ENCODE results near the gene DENND4B. TPM values are rescaled to one million over a fixed set of nuclear protein-coding genes. Genes with fewer than 3 reads are reported as not detected.

DENND4B gene
- total and polyA plus RNA-seq, 10 of the 15 experiments (the other 5 are each of a cell fraction or from before 2014, with no cell fraction given) = 12.0 to 74.8 (median 22.7) TPM

DNA sequence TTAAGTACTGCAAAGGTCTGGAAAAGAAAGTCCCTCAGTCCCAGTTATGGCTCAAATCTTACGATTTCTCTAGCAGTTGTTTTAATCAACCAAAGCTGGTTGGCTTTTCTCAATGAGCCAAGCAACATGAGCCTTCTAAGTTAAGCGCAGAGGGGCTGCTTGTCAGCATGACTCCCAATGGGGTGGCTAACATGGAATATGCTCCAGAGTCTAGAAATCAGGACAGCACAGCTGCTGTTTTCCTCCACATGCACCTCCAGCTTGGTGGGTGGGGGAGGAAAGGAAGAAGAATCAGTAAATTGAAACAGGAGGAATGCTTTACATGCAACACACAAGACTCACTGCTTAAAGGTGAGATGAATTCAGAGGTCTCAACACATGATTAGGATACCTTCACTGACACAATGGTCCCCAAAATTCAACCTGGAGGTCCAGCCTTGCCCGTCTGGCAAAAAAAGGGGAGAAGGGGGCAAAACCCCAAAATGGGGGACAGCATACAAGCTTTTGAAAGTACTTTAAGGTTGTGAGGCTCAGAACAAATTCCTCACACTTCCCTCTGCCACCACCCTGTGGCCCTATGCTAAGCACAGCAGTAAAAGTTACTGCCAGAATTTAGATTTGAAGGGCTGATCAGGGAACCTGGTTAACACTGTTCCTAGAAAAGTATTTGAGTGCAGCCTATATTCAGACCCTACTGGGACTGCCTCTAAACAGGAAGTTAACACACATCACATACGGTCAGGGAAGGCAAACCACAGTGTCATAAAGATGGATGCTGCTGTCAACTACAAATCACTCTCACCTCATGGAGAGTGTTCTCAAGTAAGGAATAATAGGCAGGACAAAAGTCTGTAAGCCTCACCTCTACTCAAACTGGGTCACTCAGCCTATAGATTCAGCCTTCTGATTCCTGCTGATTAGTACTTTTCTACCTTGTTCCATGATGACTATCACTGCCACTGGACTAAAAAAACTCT lies 26.4 kb downstream of the DENND4B start (continued):
- TF ChIP-seq, protein P1, sequence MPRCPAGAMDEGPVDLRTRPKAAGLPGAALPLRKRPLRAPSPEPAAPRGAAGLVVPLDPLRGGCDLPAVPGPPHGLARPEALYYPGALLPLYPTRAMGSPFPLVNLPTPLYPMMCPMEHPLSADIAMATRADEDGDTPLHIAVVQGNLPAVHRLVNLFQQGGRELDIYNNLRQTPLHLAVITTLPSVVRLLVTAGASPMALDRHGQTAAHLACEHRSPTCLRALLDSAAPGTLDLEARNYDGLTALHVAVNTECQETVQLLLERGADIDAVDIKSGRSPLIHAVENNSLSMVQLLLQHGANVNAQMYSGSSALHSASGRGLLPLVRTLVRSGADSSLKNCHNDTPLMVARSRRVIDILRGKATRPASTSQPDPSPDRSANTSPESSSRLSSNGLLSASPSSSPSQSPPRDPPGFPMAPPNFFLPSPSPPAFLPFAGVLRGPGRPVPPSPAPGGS (IDR thresholded peaks at IDR 0.05; ENCODE audit: borderline replicate concordance, insufficient read depth, low read depth, low read length, poor library complexity, severe bottlenecking) = no peak
- TF ChIP-seq, protein P2, sequence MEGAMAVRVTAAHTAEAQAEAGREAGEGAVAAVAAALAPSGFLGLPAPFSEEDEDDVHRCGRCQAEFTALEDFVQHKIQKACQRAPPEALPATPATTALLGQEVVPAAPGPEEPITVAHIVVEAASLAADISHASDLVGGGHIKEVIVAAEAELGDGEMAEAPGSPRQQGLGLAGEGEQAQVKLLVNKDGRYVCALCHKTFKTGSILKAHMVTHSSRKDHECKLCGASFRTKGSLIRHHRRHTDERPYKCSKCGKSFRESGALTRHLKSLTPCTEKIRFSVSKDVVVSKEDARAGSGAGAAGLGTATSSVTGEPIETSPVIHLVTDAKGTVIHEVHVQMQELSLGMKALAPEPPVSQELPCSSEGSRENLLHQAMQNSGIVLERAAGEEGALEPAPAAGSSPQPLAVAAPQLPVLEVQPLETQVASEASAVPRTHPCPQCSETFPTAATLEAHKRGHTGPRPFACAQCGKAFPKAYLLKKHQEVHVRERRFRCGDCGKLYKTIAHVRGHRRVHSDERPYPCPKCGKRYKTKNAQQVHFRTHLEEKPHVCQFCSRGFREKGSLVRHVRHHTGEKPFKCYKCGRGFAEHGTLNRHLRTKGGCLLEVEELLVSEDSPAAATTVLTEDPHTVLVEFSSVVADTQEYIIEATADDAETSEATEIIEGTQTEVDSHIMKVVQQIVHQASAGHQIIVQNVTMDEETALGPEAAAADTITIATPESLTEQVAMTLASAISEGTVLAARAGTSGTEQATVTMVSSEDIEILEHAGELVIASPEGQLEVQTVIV (IDR thresholded peaks at IDR 0.05; ENCODE audit: borderline replicate concordance, partially characterized antibody) = no peak
- TF ChIP-seq JUNB (IDR thresholded peaks at IDR 0.05) = no peak

DNA sequence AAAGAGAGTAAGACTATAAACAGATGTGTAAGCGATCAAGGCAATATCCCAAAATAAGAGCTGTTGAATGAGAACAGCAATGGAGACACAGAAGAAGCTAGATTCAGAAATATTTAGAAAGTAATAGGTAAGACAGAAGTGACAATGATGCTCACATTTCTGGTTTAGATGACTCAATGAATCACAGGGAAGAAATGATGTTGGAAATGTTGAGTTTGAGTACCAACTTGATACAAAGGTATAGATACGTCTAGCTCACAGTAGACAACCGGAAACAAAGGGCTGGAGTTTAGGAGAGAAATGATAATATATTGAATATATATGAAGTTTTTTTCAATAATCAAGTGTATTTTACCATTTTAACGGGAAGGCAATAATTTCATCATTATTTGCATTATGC lies 30.2 kb downstream of the DENND4B start:
- peaks cover 87% of the 10 kb centered on the region for H3K79me2 ChIP-seq (ENCODE audit: control insufficient read depth, insufficient read depth, low read length)
- SMC1A ChIA-PET (ENCODE audit: uncharacterized antibody, unreplicated experiment) = interaction anchor here (0.6 to 1.4 kb wide), 5 partner anchors 9 to 90 kb away, joined by 3 to 5 read pairs (median 3); no protein-coding TSS in a partner anchor
- no peaks in the 10 kb centered on the region for H3K27me3 ChIP-seq (replicated peaks in 1 of 2; ENCODE audit: control insufficient read depth in 2 of 2, insufficient read depth in 2 of 2, low read length in 1 of 2)
- H3K36me3 ChIP-seq (ENCODE audit: control insufficient read depth in 2 of 2, insufficient read depth in 2 of 2, low read length in 1 of 2) = peaks cover 0 to 9% of the 10 kb centered on the region in 2 experiments; a peak in 3 of 4 replicates
- ATAC-seq (no peak), FAIRE-seq (no peak), DNase-seq (ENCODE audit: low read depth, low spot score) (no peak)
- H3K9ac ChIP-seq (ENCODE audit: control insufficient read depth, insufficient read depth, low read length) = no peak overlapping the region
- peaks cover 3% of the 10 kb centered on the region; the same call in 1 of the 2 replicates for H3K4me1 ChIP-seq (ENCODE audit: control insufficient read depth, insufficient read depth, low read length)
- TF ChIP-seq, protein P3, sequence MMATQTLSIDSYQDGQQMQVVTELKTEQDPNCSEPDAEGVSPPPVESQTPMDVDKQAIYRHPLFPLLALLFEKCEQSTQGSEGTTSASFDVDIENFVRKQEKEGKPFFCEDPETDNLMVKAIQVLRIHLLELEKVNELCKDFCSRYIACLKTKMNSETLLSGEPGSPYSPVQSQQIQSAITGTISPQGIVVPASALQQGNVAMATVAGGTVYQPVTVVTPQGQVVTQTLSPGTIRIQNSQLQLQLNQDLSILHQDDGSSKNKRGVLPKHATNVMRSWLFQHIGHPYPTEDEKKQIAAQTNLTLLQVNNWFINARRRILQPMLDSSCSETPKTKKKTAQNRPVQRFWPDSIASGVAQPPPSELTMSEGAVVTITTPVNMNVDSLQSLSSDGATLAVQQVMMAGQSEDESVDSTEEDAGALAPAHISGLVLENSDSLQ (IDR thresholded peaks at IDR 0.05) = no peak
- TF ChIP-seq CBFB (IDR thresholded peaks at IDR 0.05; ENCODE audit: low read depth) (no peak), ZNF622 (IDR thresholded peaks at IDR 0.05) (no peak)
- no peak overlapping the region for H3K4me3 ChIP-seq
- WGBS (ENCODE audit: insufficient coverage, insufficient replicate concordance, low lambda C conversion rate, missing lambda C conversion rate) = 98% methylated on average over 4 of the region's 4 CpGs
- no peaks in the 10 kb centered on the region for H3K9me3 ChIP-seq (replicated peaks; ENCODE audit: control insufficient read depth, insufficient read depth, low read length)
- POLR2A ChIA-PET = interaction anchor here (0.6 to 1.2 kb wide), 3 partner anchors 9 to 826 kb away, joined by 3 to 6 read pairs (median 3); no protein-coding TSS in a partner anchor
- RAD21 ChIA-PET (ENCODE audit: unreplicated experiment) = interaction anchor here (0.7 to 1.2 kb wide), 2 partner anchors 95 to 113 kb away, joined by 3 read pairs; no protein-coding TSS in a partner anchor
- no peaks in the 10 kb centered on the region; the same call in none of the 2 replicates for H4K20me1 ChIP-seq (ENCODE audit: control insufficient read depth, insufficient read depth)
- in situ Hi-C loops (cut with MboI) = no loop called here
- H2AFZ ChIP-seq (ENCODE audit: control insufficient read depth, low read depth, low read length) = no peak overlapping the region
- no peak overlapping the region for H3K27ac ChIP-seq (ENCODE audit: control insufficient read depth, insufficient read depth)
- no TSS peak for BruUV-seq (replicated peaks)
- intact Hi-C loops (cut with micrococcal nuclease; ENCODE audit: unreplicated experiment) = no loop called here
- H3K4me2 ChIP-seq (ENCODE audit: control insufficient read depth, insufficient read depth) = no peak overlapping the region
- CTCF ChIA-PET = interaction anchor here (1.4 to 14.9 kb wide), 2 partner anchors 33 to 93 kb away, joined by 3 to 138 read pairs; no protein-coding TSS in a partner anchor

Measured in GM12878 (cell line).